Cardiac muscle cell (in vitro differentiated cells and primary cell): ENCODE data around the gene SLX4IP. TPM values are rescaled to one million over a fixed set of nuclear protein-coding genes. Genes with fewer than 3 reads are reported as not detected.

ENCODE experiments used
- DNase-seq, 2 donors: peaks; one replicate each; pipeline versions ENCODE4 v3.0.0 to v3.0.0-alpha.2; 2010 to 2017; ENCODE audit warnings: low read depth in 1 of 2, low spot score in 1 of 2
- H3K27ac ChIP-seq: fragments of 200-600 bp; sonication (generic); 2 replicates; pipeline ENCODE4 v1.5.1; 2016
- H3K27me3 ChIP-seq: fragments of 200-600 bp; sonication (generic); 2 replicates; pipeline ENCODE4 v1.6.0; 2016; ENCODE audit warnings: control low read depth
- H3K36me3 ChIP-seq: fragments of 200-600 bp; sonication (generic); 2 replicates; pipeline ENCODE4 v1.5.1; 2016; ENCODE audit warnings: control low read depth
- H3K4me1 ChIP-seq: fragments of 200-600 bp; sonication (generic); 2 replicates; pipeline ENCODE4 v1.8.1; 2017; ENCODE audit warnings: low read depth, mild to moderate bottlenecking, mixed run types
- H3K4me3 ChIP-seq: fragments of 200-600 bp; sonication (generic); 2 replicates; pipeline ENCODE4 v1.5.1; 2016; ENCODE audit warnings: mild to moderate bottlenecking
- H3K9me3 ChIP-seq: fragments of 200-600 bp; sonication (generic); 2 replicates; pipeline ENCODE4 v1.5.1; 2017; ENCODE audit warnings: low read depth, mild to moderate bottlenecking, control low read depth
- CTCF ChIP-seq: IDR thresholded peaks from 2 replicates; pipeline ENCODE4 v1.5.1; 2012; ENCODE audit warnings: low read depth, mild to moderate bottlenecking, low read length
- polyA plus RNA-seq: library from polyadenylated mRNA; unstranded; fragments of >200 nt; fragmentation: Nextera tagmentation; extraction: Ambion mirVana; gene quantifications from 2 replicates; pipeline ENCODE4 v1.2.1, GENCODE V29; 2016
- total RNA-seq: library from RNA; depleted of rRNA; stranded (reverse); fragments of >200 nt; gene quantifications from 2 replicates; pipeline ENCODE4 v1.2.3, GENCODE V29; 2016

SLX4IP gene
- total and polyA plus RNA-seq, 2 experiments from 2014 or later = 2.5 to 4.1 TPM

GRCh38 chr20:10489853-10490252 lies 54.7 kb downstream of the SLX4IP start:
- TF ChIP-seq CTCF = no peak
- no peaks in the 10 kb centered on the region for H3K36me3 ChIP-seq
- no peaks in the 10 kb centered on the region for H3K27me3 ChIP-seq
- no peak overlapping the region for H3K27ac ChIP-seq
- no peaks in the 10 kb centered on the region for H3K4me1 ChIP-seq
- H3K9me3 ChIP-seq = no peaks in the 10 kb centered on the region
- no peak for DNase-seq
- no peak overlapping the region for H3K4me3 ChIP-seq

DNA sequence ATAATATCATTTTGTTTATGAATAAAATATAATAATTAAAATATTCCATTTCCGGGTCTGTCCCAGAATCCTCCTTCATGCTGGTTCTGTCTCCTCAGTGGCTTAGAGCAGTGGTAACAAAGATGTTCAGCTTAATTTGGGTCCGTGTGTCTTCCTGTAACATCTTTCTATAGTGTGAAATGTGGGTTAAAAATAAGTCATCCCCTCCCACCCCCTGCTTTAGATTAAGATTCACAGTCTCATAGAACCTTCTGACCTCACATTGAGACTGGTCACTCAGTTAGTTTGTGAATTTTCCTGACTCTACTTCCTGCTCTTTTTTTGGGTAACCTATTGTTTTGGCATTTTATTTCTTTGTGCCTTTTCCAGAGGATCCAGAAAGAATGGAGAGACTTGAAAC lies 55.2 kb downstream of the SLX4IP start:
- H3K4me3 ChIP-seq = no peak overlapping the region
- peak overlapping the region; percentile 8 for H3K27ac ChIP-seq

GRCh38 chr20:10490706-10491105 lies 55.6 kb downstream of the SLX4IP start:
- DNase-seq = no peak
- H3K4me1 ChIP-seq = no peaks in the 10 kb centered on the region
- H3K36me3 ChIP-seq = no peaks in the 10 kb centered on the region
- TF ChIP-seq CTCF = no peak
- H3K9me3 ChIP-seq = no peaks in the 10 kb centered on the region
- H3K27me3 ChIP-seq = no peaks in the 10 kb centered on the region
- peak overlapping the region; percentile 8 for H3K27ac ChIP-seq
- H3K4me3 ChIP-seq = no peak overlapping the region

More for the DNA sequence above, 55.2 kb downstream of the SLX4IP start:
- no peaks in the 10 kb centered on the region for H3K9me3 ChIP-seq
- H3K4me1 ChIP-seq = no peaks in the 10 kb centered on the region
- TF ChIP-seq CTCF = no peak
- no peaks in the 10 kb centered on the region for H3K36me3 ChIP-seq
- DNase-seq = no peak
- no peaks in the 10 kb centered on the region for H3K27me3 ChIP-seq

GRCh38 chr20:10492065-10492464 lies 57.0 kb downstream of the SLX4IP start:
- H3K4me3 ChIP-seq = no peak overlapping the region
- no peak overlapping the region for H3K27ac ChIP-seq

DNA sequence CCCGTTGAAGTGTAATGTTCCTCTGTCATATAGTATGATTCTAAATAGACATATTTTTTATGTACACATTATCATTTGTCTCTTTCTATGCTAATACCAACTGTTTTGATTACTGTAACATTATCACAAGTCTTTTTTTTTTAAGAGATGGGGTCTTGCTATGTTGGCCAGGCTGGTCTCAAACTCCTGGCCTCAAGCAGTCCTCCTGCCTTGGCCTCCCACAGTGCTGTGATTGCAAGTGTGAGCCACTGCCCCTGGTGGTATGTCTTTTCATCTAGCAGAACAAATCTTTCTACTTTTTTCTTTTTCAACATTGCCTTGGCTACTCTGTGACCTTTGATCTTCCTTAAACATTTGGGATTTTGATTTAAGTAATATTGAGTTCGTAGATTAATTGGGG lies 57.7 kb downstream of the SLX4IP start:
- Histone ChIP-seq H3K9me3 (no peaks in the 10 kb centered on the region), H3K27me3 (no peaks in the 10 kb centered on the region), H3K27ac (no peak overlapping the region), H3K36me3 (no peaks in the 10 kb centered on the region), H3K4me3 (no peak overlapping the region), H3K4me1 (no peaks in the 10 kb centered on the region)
- TF ChIP-seq CTCF = no peak
- no peak for DNase-seq

More at GRCh38 chr20:10492065-10492464, 57.0 kb downstream of the SLX4IP start:
- Histone ChIP-seq H3K4me1 (no peaks in the 10 kb centered on the region), H3K27me3 (no peaks in the 10 kb centered on the region), H3K9me3 (no peaks in the 10 kb centered on the region), H3K36me3 (no peaks in the 10 kb centered on the region)
- TF ChIP-seq CTCF = no peak
- DNase-seq = peak in 1 of 2 donors; percentile 84

GRCh38 chr20:10495173-10495572 lies 60.1 kb downstream of the SLX4IP start:
- Histone ChIP-seq H3K27me3 (no peaks in the 10 kb centered on the region), H3K27ac (no peak overlapping the region), H3K4me3 (no peak overlapping the region), H3K36me3 (no peaks in the 10 kb centered on the region), H3K4me1 (no peaks in the 10 kb centered on the region), H3K9me3 (no peaks in the 10 kb centered on the region)
- TF ChIP-seq CTCF = no peak
- DNase-seq = no peak
